Inflammatory macrophage treated with lipopolysaccharide for 1 hour (primary cell): ENCODE data around the gene BCL11A.

Experiments used
- DNase-seq, 2 donors: peaks; one replicate each; pipeline ENCODE4 v3.0.0-alpha.2; 2020 to 2022

The BCL11A gene

DNA sequence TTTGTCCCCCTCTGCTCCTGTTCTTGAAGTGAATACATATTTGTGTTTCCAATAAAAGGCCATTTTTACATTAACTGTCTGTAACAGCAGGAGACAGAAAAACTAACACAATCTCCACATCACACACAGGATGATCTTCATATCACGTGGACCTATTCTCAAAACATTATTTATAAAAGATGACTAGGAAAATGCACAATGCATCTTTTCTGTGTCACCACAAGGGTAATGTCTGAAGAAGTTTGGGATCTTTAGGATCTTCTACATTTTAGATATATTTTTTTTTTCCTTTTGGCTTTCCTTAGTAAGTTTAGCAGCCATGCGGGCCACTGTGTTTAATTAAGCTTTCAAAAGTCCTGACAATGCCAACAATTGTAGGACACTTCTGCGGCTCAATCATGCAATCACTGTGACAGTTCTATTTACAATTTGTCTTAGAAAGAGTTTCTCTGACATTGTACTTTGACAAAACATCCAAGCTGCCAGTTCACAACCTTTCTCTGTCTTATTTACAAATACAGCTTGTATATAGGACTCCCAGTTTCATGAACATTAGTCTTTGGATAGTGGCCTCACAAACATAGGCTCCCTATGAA is 12.3 kb downstream of the BCL11A start:
- DNase-seq, result no peak

DNA sequence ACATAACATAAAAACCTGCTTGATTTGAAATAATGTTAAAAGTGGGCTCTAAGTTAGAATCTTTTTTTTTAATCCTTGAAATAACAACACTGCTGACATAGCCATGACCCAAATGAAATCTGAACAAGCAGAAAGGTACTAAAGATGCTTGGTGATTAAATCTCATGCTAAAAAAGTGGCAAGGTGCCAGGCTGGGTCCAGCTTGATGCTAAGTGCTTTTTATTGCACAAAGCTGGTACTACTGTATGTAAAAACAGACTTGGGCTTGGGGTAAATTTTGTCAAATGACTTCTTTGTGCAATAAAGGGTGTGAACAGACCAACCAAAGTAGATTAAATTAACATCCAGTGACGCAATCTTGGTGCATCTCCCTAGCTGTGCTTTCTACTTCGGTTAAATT is 13.4 kb downstream of the BCL11A start:
- peak in 1 of 2 donors; percentile 54 for DNase-seq

GRCh38 chr2:60539140-60539539 is 14.3 kb downstream of the BCL11A start:
- DNase-seq, result no peak

- DNase-seq, result no peak
Observed at GRCh38 chr2:60538101-60538500, 15.4 kb downstream of the BCL11A start.

DNA sequence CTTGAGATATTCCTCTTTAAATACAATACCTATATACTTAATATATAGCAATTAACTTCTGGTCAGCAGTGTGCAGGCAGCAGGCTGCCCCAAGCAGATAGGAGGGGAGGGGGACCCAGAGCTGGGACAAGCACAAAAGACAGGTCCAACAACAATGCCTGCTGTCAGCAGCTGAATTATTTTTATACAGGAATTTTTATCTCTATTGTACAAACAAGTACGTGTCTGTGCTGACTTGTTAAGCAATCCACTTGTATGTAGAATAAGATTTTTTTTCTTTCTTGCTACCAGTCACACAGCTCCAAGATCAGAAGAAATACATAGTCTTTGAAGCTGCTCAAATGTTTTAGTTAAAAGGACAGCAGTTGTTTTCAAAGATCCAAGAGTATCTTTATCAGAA is 16.7 kb downstream of the BCL11A start:
- DNase-seq, result no peak

- DNase-seq, result no peak
Observed at GRCh38 chr2:60535685-60536312, 17.7 kb downstream of the BCL11A start.

- DNase-seq, result no peak
Observed at GRCh38 chr2:60534892-60535684, 18.4 kb downstream of the BCL11A start.

GRCh38 chr2:60534052-60534685 is 19.3 kb downstream of the BCL11A start:
- peak in 1 of 2 donors; percentile 41 for DNase-seq

GRCh38 chr2:60533101-60534051 is 20.1 kb downstream of the BCL11A start:
- no peak for DNase-seq

DNA sequence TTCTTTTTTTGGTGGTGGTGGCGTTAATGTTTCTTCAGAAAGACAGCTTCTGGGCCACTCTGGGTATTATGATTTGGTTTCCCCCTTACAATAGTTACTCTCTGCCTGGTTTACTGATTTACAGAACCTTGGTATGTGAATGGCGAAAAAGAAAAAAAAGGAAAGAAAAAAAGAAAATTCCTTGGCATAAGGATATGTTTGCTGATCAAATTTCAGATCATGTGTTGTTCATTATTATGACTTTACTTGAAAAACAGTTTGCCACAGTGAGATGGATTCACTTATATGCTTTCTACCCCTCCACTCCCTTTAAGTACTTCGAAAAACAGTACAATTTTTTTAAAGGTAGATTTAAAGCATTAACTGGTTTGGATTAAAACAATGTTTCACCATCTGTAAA is 21.0 kb downstream of the BCL11A start:
- DNase-seq, result no peak

DNA sequence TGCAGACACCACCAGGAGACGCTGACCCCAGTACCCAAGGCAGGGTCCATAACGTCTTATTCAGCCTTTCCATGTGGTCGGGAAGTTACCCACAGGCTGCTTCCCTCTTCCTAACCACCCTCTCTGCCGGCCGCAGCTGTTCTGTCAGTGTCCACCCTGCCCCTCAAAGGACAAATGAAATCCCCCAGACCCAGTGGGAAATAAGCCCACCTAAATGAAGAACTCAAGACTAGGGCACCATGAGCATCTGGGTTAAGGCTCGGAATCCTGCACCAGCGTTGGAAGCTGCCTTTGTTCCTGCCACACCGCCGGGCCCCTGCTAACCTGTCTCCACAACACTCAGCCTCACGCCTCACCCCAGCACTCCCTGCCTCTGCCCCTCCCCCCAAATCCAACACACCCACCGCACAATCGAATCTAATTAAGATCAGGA is 21.7 kb downstream of the BCL11A start:
- DNase-seq, result no peak

DNA sequence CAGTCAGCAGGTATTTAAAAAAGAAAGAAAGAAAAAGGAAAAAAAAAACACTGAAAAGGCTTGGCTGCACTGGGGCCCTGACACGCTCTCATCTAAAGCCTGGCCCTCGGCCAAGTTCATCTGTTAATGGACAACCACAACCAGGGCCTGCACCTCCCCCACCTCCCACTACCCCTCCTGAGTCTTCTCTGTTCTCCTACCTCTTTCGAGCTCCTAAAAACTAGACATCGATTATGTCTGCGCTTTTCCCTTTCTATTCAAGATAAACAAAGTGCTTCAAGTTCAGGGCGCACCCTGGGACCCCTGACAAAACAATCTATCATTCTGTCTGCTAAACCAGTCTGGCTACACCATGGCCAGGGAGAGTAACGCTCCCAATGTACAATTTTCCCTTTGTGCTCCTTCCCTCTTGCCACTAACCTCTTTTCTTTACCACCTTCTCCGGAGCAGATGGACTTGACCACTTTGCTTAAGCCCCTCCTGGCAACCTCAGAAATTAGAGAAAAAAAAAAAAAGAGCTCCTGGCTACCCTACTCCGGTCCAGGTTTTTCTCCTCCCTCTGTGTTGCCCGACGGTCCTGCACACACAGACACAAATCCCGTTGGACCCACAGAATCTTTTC is 22.7 kb downstream of the BCL11A start:
- no peak for DNase-seq

DNA sequence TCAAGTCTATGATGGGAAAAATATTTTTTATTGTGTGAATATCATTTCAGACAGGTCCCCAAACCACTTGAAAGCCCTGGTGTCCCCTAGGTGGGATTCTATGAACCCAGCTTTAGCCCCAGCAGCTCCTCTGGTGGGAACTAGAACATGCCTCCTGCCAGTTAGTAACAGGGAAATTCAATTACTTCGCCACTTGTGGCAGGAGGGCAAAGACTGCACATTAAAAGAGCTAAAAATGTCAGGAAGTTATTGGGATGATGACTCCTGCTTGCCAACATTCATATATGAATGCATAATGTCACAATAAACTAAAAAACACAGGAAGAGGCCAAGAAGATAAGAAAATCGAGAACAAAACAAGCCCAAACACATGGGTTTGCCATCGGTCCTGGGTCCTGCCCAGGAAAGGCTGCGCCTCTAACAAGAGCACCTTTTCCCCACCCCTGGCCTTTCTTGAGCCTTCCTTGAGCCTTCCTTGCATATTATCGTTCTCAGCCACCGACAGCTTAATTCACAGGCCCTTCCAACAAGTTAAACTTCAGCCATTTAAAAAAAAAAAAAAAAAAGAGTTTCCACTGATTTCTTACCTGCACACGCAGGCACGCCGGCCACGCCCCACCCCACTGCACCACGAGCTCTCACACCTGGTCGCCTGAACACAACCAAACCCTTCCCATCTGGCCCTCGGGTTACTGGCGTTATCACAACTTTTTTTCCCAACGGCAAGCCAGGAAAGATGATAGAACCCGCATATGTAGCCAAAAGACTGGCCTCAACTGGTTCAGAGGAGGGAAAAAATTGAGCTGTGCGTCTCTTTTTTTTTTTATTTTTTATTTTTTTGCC is 23.4 kb downstream of the BCL11A start:
- DNase-seq, result peak; percentile 63 to 77

DNA sequence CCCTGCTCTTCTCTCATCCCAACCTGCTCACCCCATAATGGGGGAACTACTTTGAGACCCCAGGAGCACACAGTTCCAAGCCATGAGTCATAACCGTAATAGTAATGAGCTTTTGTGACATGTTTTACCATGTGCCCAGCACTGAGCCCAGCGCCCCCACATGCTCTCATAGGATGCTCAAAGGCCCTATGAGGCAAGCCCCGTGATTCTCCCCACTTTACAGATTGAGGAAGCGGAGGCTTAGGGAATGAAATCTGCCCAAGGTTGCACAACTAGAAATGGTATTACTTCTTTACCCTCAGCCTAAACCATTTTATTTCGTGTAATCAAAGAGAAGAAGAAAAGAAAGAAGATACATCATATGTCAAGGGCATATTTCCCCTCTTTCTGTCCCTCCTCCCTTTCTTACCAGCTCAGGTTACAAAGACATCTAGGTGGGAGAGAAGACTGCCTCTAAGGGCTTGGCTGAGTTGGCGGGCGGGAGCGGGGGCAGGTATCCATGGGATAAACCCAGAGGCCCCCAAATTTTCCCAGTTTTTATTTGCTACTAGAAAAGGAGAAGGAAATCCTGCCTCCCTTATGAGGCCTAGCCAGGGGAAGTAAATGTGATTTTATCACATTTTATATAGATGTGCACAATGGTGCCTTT is 24.2 kb downstream of the BCL11A start:
- DNase-seq, result peak; percentile 96 to 100

DNA sequence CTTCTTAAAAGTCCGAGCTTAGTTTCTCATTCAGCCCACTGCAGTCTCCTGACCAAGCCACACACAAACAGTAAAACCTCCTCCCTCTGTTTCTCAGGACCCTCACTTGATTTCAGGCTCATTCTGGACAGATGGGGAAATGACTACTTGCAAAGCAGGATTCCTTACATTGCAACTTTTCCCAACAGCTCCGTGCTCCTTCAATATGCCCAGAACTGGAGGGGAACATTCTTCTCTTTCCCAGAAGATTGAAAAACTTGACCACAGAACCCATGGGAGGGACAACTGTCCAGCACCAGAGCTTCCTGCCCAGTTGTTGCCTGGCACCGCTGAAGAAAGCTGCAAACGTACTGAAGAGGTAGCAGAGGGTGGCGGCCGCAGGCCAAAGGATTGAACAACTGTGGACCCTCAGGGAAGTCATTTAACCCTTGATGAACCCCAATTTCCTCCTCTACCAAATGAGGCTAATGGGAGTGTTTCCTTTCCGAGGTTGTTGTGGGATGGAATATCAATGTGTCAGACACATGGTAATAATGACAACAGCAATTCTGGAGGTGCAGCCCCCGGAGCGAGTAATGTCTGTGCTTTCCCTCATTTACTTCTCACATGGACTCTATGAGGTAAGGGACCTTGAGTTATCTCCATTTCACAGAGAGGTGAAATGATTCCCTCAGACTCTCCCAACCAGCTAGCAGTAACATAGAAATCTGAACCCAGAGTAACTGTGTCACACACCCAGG is 25.0 kb downstream of the BCL11A start:
- peak; percentile 72 to 95 for DNase-seq

DNA sequence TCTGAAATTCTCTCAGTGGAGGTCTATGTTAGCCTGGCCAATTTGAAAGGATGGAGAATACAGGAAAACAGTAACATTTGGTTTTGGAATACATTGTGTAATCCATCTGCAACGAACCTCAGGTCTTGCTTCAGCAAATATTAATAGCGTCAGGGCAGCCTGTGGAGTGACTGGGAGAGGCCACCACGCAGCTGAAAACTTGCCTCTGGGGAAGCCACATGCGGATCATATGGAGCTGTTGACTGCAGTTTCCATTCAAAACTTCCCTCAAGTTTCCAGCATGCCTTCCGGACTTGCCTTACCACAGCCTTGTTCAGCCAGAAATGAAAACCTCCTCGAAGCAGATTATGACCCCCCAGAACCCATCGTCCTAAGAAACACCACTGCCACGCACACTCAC is 25.7 kb downstream of the BCL11A start:
- DNase-seq, result peak; percentile 84 to 92

DNA sequence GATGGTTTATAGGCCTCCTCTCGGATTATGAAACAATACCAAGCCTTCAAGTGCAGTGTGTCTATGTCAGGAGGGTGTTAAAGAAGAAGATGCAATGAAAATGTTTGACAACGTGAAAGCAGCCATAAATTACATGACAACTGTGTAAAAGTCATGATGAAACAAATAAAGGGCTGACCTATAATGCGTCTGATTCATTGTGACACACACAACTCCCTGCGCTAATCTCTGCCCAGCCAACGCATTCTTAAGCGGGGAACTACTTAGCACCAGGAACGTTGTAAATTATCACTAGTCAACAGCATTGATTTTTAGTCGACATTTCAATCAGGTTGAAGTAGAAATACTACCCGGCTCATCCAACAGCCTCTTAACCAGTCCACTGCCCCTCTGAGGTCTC is 26.8 kb downstream of the BCL11A start:
- DNase-seq, result peak; percentile 74 to 89

GRCh38 chr2:60525899-60526298 is 27.6 kb downstream of the BCL11A start:
- DNase-seq, result no peak

- DNase-seq, result no peak
Observed at GRCh38 chr2:60524874-60525273, 28.6 kb downstream of the BCL11A start.

DNA sequence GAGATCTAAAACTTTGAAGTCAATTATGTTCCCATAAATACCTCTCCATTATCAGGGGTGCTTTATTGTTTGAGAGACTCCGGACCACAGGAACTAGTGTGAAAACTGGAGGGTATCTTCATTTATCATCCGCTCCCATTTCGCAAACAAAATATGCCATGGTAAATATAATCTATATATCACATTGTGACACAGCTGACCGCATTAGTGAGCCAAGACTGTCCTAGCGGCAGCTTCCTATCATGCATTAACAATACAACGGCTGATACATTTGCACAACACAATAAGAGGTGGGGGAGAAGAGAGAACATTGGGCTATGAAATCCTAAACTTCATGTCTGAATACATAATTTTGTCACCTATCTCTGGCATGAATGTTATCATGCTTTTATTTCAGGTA is 29.5 kb downstream of the BCL11A start:
- DNase-seq, result peak; percentile 39 to 73
